Measurements from ENCODE around the gene MAP1B. TPM values are rescaled to one million over a fixed set of nuclear protein-coding genes. Genes with fewer than 3 reads are reported as not detected.

MAP1B gene
- total RNA-seq, 1 donor from 2014 or later: 0.09 TPM

DNA sequence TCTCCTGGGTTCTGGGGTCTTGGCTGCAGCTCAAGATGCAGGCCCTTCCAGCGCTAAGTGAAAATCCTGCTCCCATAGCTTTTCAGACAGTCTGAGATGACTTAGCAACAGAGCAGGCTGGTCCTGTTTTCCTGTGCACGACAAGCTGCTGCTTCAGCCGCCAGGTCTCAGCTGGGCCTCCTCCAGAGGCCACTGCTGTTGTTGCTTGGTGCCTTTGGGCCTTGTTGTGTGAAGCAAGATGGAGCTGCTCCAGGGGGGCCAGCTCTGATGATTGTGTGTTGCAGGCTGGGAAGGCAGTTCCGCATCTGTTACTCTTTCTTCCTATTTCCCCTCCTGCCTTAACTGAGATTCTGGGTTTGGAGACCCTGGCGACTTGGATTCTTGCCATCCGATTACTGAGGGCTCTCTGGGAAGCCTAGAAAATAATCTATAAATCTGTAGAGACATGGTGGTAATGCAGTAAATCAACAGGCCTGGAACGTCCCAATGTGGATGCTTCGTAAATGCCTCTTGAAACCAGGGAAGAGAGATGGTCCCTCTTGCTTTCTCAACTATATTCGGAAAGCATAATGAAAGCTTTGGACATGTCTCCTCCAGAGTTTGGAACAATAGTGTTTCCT is 3.2 kb downstream of the MAP1B start:
- intact Hi-C loops (cut with micrococcal nuclease): no loop called here
- Mint-ChIP-seq H3K27me3 (peaks cover 66% of the 10 kb centered on the region), H3K4me1 (peaks cover 4% of the 10 kb centered on the region), H3K27ac (no peak overlapping the region), H3K9me3 (no peaks in the 10 kb centered on the region), H3K4me3 (no peak overlapping the region), H3K36me3 (ENCODE audit: low read depth) (no peaks in the 10 kb centered on the region)
- no peak for DNase-seq

DNA sequence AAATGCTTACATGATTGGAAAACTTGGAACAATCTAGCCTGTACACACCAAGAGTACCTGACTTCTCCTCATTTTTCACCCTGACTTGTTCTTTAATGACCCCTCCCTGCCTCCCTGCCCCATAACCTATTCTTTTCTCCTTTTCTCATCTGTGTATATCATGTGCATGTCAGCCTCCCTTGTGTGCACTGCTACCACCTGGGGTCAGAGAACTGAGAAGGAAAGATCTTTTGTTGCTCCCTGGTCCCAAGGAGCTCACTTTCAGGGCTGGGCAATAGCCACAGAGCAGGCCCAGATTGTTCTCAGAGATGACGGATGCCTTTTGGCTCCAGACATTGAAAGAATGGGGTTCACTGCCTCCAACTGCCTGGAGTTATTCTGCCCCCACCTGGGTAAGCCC is 5.1 kb downstream of the MAP1B start:
- Mint-ChIP-seq H3K9me3 (no peaks in the 10 kb centered on the region), H3K36me3 (ENCODE audit: low read depth) (no peaks in the 10 kb centered on the region), H3K27me3 (peaks cover 55% of the 10 kb centered on the region), H3K27ac (no peak overlapping the region), H3K4me1 (peaks cover 4% of the 10 kb centered on the region), H3K4me3 (no peak overlapping the region)
- DNase-seq: no peak
- intact Hi-C loops (cut with micrococcal nuclease): no loop called here

DNA sequence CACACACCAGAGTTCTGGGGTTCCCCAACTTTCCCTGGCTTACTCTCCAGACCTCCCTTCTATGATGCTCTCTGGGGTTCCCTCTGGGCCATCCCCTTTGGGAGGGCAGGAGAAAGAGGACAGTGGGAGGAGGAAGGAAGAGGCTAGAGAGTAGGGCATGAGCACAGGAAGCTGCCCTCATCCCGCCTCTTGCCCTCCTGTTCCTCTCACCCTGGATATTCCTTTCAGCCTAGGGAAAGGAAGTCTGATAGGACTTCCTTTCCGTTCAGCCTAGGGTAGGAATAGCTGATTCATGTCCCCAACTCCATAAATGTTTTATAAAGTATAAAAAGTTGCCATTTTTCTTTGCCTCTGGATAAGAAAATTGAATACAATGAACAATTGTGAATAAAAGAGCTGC is 7.4 kb downstream of the MAP1B start:
- intact Hi-C loops (cut with micrococcal nuclease): no loop called here
- Mint-ChIP-seq H3K27ac (no peak overlapping the region), H3K27me3 (peaks cover 50% of the 10 kb centered on the region), H3K36me3 (ENCODE audit: low read depth) (no peaks in the 10 kb centered on the region), H3K4me3 (no peak overlapping the region), H3K9me3 (no peaks in the 10 kb centered on the region), H3K4me1 (no peaks in the 10 kb centered on the region)
- no peak for DNase-seq

DNA sequence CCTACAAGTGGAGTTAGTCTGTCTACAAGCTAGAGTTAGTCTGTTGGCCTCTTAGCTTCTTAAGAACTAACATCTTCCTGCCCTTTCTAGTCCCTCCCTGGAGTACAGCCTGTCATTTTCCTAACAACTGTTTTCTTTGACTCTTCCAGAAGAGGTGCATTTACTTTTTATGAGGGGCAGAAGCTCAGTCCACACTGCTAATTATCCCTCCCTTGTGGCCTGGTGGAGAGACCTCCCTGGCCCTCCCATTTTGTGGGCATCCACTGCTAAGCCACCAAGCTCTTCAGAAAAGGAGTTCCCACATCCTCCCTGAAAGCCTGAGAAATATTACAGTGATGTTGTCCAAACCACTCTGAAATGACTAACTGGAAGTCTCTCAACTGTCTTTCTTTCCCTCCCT is 8.0 kb downstream of the MAP1B start:
- Mint-ChIP-seq H3K27ac (no peak overlapping the region), H3K36me3 (ENCODE audit: low read depth) (no peaks in the 10 kb centered on the region), H3K4me3 (no peak overlapping the region), H3K9me3 (no peaks in the 10 kb centered on the region), H3K27me3 (peaks cover 43% of the 10 kb centered on the region), H3K4me1 (no peaks in the 10 kb centered on the region)
- intact Hi-C loops (cut with micrococcal nuclease): no loop called here
- DNase-seq: no peak

DNA sequence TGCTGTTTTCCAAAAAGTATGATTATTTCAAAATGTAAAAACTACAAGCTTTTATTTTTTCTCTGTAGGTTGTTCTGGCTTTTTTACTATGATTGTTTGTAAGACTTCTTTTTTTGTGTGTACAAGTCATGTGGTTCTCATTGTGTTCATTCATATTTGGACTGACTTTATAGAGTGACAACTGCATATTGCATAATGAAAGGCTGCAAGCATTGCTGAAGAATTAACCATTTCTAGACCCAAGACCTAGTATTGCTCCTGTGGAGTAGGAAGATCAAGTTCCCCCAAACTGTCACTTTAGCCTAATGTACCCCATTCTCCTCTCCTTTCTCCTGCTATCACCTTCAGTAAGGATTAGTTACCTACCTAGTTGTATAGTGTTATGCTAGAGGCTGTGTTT is 10.0 kb downstream of the MAP1B start:
- Mint-ChIP-seq H3K27ac (no peak overlapping the region), H3K36me3 (ENCODE audit: low read depth) (no peaks in the 10 kb centered on the region), H3K9me3 (no peaks in the 10 kb centered on the region), H3K4me1 (no peaks in the 10 kb centered on the region), H3K4me3 (no peak overlapping the region), H3K27me3 (peaks cover 37% of the 10 kb centered on the region)
- intact Hi-C loops (cut with micrococcal nuclease): no loop called here
- no peak for DNase-seq

DNA sequence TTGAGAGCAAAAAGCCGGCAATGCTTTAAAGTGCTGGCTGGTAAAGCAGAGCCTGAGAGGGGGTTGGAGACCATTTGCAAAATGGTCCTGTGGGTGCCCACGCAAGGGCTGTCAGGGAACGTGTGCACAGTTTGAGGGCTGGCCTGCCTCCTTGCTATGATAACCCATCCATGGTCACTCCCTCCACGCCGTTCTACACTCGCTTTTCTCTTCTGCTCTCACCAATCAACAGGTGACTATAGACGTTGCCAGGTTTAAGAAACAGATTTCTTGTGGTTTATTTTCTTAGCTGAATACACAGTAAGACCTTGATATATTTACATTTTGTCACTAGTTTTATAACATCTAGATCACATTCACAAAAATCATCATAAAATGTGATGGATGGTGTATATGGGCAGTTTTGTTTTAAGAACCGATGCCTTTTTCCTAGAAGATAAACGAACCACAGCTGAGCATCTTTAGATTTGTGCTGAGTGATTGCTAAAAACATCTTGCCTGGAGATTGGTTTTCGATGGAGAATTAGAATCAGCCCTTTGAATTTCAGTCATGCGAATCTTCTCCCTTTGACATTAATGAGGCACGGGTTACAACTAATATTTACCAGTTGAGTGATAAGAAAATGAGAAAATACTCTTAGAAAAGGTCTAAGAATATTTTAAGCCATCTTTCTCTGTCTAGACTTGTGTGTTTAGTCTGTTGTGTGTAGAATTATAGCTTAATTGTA is 13.9 kb downstream of the MAP1B start:
- intact Hi-C loops (cut with micrococcal nuclease): no loop called here
- no peak for DNase-seq
- H3K36me3 Mint-ChIP-seq (ENCODE audit: low read depth): no peaks in the 10 kb centered on the region
- H3K4me3 Mint-ChIP-seq: no peak overlapping the region
- no peaks in the 10 kb centered on the region for H3K4me1 Mint-ChIP-seq
- H3K27ac Mint-ChIP-seq: no peak overlapping the region
- peaks cover 38% of the 10 kb centered on the region for H3K27me3 Mint-ChIP-seq
- H3K9me3 Mint-ChIP-seq: no peaks in the 10 kb centered on the region

DNA sequence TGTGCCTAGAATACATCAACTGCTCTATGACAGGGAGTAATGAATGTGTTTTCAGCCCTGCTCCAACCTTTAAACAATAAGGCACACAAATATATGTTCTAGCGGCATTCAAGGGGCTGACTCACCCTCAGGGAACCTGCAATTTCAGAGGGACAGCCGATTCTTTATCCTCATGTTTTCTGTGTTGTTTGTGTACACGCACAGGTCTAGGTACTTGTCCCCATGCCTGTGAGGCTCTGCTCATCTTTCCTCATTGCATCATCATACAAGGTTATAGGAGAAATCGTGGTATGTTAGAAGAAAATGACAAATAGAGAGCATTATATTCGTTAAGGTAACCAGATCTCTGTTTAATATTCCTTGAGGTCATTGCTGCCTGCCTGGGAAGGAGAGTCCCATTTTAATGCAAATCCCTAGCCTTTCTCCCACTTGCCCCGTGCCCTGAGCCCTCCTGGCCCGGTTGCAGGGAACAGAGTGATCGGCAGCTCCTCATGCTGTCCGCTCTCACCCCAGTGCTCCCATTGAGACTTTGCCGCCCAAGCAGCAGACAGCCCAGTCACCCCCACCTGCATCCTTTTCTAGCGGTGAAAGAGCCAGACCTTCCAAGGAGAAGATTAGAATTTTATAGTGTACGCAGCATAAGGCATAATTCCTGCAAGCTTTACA is 14.6 kb downstream of the MAP1B start:
- Mint-ChIP-seq H3K9me3 (no peaks in the 10 kb centered on the region), H3K4me3 (no peak overlapping the region), H3K36me3 (ENCODE audit: low read depth) (no peaks in the 10 kb centered on the region), H3K27ac (no peak overlapping the region), H3K4me1 (no peaks in the 10 kb centered on the region), H3K27me3 (peaks cover 43% of the 10 kb centered on the region)
- DNase-seq: no peak
- intact Hi-C loops (cut with micrococcal nuclease): no loop called here

DNA sequence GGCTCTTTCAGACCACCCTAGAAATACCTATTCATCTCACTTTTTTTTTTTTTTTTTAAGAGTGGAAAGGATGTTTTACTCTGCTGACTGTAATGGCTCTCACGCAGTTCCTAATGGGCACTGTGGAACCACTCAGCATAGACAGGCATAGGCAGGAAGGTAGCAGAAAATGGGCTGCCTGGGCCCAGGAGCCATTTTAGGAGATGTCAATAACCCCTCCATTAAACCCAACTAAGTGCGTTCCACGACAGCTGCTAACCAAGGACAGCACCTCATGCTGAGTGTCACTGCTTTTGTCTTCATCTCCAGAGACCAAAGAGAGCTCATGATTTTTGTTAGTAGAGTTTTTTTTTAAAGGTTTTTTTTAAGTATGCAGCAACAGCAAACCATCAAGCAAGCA is 15.3 kb downstream of the MAP1B start:
- H3K36me3 Mint-ChIP-seq (ENCODE audit: low read depth): no peaks in the 10 kb centered on the region
- DNase-seq: no peak

DNA sequence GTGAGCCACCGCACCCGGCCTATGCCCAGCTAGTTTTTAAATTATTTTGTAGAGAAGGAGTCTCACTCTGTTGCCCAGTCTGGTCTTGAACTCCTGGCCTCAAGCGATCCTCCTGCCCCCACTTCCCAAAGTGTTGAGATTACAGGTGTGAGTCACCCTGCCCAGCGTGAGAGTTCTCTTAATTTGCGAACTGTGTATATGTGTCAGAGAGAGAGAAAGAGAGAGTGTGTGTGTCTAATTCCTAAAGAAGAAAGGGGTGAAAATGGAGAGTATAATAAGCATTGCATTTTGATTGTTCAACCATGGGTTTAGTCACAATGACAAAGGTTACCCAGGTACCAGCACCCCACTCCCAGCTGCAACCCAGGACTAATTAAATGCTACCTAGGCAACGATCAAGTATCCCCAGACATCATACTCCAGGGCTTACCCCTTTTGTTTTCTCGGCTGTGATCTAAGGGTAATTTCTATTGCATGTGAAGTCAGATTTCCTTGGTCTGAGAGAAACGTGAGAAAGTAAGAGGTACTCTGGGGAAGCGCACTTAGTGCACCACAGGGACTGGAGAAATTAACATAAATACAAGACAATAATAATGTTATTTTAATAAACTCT is 16.6 kb downstream of the MAP1B start:
- no peak for DNase-seq
- Mint-ChIP-seq H3K36me3 (ENCODE audit: low read depth) (no peaks in the 10 kb centered on the region), H3K27me3 (peaks cover 39% of the 10 kb centered on the region), H3K9me3 (no peaks in the 10 kb centered on the region), H3K27ac (no peak overlapping the region), H3K4me3 (no peak overlapping the region), H3K4me1 (no peaks in the 10 kb centered on the region)
- intact Hi-C loops (cut with micrococcal nuclease): no loop called here

More for the DNA sequence above, 15.3 kb downstream of the MAP1B start:
- Mint-ChIP-seq H3K4me1 (no peaks in the 10 kb centered on the region), H3K27ac (no peak overlapping the region), H3K4me3 (no peak overlapping the region), H3K9me3 (no peaks in the 10 kb centered on the region), H3K27me3 (peaks cover 40% of the 10 kb centered on the region)
- intact Hi-C loops (cut with micrococcal nuclease): no loop called here

DNA sequence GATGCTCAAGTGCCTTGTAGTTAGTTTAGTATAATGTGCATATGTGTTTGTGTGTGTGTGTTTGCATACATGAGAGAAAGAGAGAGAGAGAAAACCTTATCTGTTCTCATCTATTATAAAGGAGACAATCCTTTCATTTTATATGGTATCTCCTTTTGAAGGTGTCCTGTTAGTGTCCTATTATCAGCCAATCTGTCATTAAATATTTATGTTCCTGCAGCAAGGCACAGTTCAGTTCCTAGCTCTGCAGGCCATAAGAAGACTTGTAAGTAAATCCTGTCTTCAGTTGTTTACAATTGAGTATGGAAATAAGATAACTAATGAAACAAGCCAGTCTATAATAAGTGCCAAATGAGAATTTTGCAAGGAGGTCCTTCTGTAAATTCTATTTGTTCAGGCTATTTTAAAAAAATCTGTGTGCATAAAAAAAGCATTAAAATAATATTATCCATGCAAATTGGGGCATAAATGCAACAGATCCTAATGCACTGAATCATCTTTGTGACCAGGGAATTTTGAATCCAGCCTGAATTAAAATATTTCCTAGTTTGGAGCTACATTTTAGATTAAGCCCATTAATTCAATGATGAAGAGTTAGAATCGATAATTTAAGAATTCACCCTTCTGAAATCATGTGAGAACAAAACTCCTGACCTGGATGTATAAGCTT is 18.1 kb downstream of the MAP1B start:
- Mint-ChIP-seq H3K27me3 (peaks cover 44% of the 10 kb centered on the region), H3K4me1 (no peaks in the 10 kb centered on the region), H3K36me3 (ENCODE audit: low read depth) (no peaks in the 10 kb centered on the region), H3K27ac (no peak overlapping the region), H3K9me3 (no peaks in the 10 kb centered on the region), H3K4me3 (no peak overlapping the region)
- no peak for DNase-seq
- intact Hi-C loops (cut with micrococcal nuclease): no loop called here

DNA sequence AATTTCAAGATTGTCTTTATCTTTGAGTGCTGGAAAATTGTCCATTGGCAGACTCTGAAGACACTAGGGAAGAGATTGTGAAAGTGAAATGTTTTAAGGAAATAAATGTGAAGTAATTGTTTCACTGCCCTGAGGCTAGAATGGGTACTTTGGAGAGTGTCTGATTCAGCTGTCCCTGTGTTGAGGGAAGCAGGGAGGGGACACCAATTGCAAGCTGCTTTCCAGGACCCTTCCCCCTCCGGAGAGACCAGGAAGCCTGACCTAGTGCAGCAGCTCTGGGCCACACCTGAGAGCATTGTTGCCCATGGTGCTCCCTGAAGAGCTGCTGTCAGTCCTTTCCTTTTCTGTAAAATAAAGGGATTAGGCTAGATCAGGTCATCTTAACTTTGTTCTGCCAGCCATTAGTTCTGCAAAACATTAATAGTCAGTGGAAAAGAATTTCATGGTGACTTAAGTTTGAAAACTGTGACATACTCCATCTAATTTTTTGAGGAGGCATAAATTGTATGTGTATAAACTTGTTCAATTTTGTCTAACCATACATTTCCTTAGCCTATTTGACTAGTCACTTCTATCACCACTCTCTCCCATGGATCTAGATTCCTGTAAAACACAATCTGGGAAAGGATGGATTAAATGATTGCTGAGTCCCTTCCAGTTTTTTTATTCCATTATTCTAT is 18.8 kb downstream of the MAP1B start:
- no peak overlapping the region for H3K4me3 Mint-ChIP-seq
- no peak for DNase-seq
- H3K9me3 Mint-ChIP-seq: no peaks in the 10 kb centered on the region
- H3K27ac Mint-ChIP-seq: no peak overlapping the region
- no peaks in the 10 kb centered on the region for H3K36me3 Mint-ChIP-seq (ENCODE audit: low read depth)
- intact Hi-C loops (cut with micrococcal nuclease): no loop called here
- peaks cover 46% of the 10 kb centered on the region for H3K27me3 Mint-ChIP-seq
- H3K4me1 Mint-ChIP-seq: no peaks in the 10 kb centered on the region

DNA sequence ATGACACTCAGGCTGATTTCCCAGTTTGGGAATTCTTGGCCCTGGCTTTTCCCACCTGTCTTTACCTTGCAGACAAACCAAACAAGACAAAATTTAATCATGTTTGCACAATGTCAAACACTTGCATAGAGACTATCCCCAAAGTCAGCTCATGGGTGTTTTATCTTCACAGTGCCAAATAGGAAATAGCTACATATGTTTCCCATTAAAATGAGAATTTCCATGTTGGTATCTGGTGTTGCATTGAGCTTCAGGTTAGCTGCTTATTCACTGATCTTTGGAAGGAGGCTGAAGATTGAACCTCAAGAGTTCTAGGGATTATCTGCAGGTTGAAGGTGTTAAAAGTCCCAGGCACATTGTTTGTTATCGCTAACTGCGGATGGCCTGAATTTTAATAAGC is 19.5 kb downstream of the MAP1B start:
- peaks cover 47% of the 10 kb centered on the region for H3K27me3 Mint-ChIP-seq
- H3K36me3 Mint-ChIP-seq (ENCODE audit: low read depth): no peaks in the 10 kb centered on the region
- DNase-seq: no peak
- intact Hi-C loops (cut with micrococcal nuclease): no loop called here
- H3K4me3 Mint-ChIP-seq: no peak overlapping the region
- H3K4me1 Mint-ChIP-seq: no peaks in the 10 kb centered on the region
- no peak overlapping the region for H3K27ac Mint-ChIP-seq
- no peaks in the 10 kb centered on the region for H3K9me3 Mint-ChIP-seq

DNA sequence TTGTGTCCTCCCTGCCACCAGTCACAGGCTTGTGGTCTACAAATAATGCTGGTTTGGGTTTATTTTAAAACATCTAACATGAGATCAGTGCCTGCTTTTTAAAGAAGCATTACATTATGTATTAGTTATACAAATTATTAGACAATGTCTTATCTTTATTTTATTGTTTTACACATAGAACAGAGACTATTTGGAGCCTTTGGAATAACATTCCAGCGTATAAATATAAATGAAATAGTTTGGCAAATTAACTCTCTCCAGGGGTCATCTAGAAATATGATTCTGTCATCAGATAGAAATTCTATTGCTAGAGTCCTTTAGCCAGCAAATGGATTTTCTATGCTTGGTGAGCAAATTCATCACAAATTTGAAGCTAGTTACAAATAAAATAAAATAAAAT is 22.4 kb downstream of the MAP1B start:
- Mint-ChIP-seq H3K27me3 (peaks cover 53% of the 10 kb centered on the region), H3K4me3 (no peak overlapping the region), H3K36me3 (ENCODE audit: low read depth) (no peaks in the 10 kb centered on the region), H3K9me3 (no peaks in the 10 kb centered on the region), H3K27ac (no peak overlapping the region), H3K4me1 (no peaks in the 10 kb centered on the region)
- no peak for DNase-seq
- intact Hi-C loops (cut with micrococcal nuclease): loop anchor here (10.0 kb wide), 1 partner anchor 685 kb away; the partner anchor contains the start of gene TNPO1

Data from activated CD4-positive, alpha-beta T cell treated with anti-CD3 and anti-CD28 coated beads, Interleukin-2, amount 10 ng/mL, durations not matched to agents 24 days and 14 days (primary cell).